ENCODE data around the gene GLS. TPM values are rescaled to one million over a fixed set of nuclear protein-coding genes. Genes with fewer than 3 reads are reported as not detected.

GLS gene
- total and polyA plus RNA-seq, 2 of the 13 experiments (the other 11 are each of a cell fraction or from before 2014, with no cell fraction given): 78.6 to 183 TPM

DNA sequence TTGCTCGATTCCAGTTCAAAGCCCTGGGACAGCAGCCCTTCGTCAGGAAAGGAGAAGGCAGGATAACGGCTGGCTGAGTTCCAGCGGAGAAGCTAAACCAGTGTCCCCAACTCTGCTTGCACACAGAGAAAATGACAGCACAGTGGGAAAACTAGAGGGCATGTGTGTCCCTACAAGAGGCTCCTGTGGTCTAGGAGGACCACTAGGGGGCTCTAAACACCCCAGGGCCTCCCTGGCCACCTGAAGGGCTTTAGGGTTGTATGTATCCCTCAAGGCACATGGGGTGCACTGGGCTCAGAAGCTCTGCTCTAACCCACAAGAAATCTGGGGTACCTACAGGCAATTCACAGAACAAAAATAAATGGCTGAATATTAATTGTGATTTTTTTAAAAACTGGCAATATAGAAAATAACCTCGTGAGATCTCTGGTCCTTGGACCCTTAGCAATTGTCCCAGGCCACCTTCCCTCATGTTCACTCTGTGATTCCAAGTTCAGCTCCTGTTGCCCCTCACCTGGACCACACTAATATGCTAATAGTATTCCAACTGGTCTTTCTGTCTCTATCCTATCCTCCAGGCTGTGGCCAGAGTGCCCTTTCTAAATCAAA lies 115.8 kb downstream of the GLS start:
- no peak overlapping the region for H3K4me3 ChIP-seq (replicated peaks in 1 of 3; ENCODE audit: insufficient read depth in 1 of 3, low read depth in 2 of 3, low read length in 3 of 3)
- ChIA-PET CTCF (ENCODE audit: low intra/inter-chr PET ratio, low total read pairs) (interaction anchor here (1.6 to 2.5 kb wide), 3 partner anchors 34 to 215 kb away, joined by 4 to 21 read pairs (median 6); no protein-coding TSS in a partner anchor), POLR2A (no interaction called here)
- H3K27ac ChIP-seq (ENCODE audit: extremely low read length, insufficient read depth, low read length): no peak overlapping the region
- no peaks in the 10 kb centered on the region for H3K9me3 ChIP-seq (ENCODE audit: low read length)
- intact Hi-C loops (cut with micrococcal nuclease; ENCODE audit: unreplicated experiment) (loop anchor here (1.0 kb wide), 2 partner anchors 34 to 215 kb away; no protein-coding TSS in a partner anchor), in situ Hi-C loops (cut with HindIII; ENCODE audit: extremely low pct_ligation_motif_present, low pct_unique_long_range_greater_than_20kb) (no loop called here)
- H3K9ac ChIP-seq (ENCODE audit: insufficient read depth, low read depth, low read length): no peak overlapping the region
- no peaks in the 10 kb centered on the region for H3K4me1 ChIP-seq (ENCODE audit: insufficient read depth, low read length)
- ATAC-seq: peak; percentile 100
- peak; percentile 70 for DNase-seq (ENCODE audit: low spot score)
- no TSS peak for BruUV-seq (replicated peaks)
- H3K36me3 ChIP-seq (replicated peaks in 1 of 2; ENCODE audit: control insufficient read depth in 1 of 2, insufficient read depth in 2 of 2, low read length in 2 of 2): peaks cover 34 to 87% of the 10 kb centered on the region in 2 experiments
- no peak overlapping the region for H2AFZ ChIP-seq (ENCODE audit: low read length)
- no peaks in the 10 kb centered on the region for H3K79me2 ChIP-seq (ENCODE audit: insufficient read depth, low read length)
- H3K27me3 ChIP-seq (ENCODE audit: control insufficient read depth in 1 of 2, insufficient read depth in 2 of 2, low read length in 2 of 2): no peaks in the 10 kb centered on the region
- FAIRE-seq: peak; percentile 63
- 94% methylated on average over 5 of the region's 5 CpGs for whole genome bisulfite sequencing (ENCODE audit: low lambda C conversion rate)
- no peak for TF ChIP-seq ZSCAN12 (CRISPR knock-in tag; IDR thresholded peaks at IDR 0.05)
- 0 out of 2 replicates have a peak, but pooled peaks have one; percentile 20 for TF ChIP-seq SP4 (CRISPR knock-in tag; IDR thresholded peaks at IDR 0.05)
- TF ChIP-seq STAG1 (CRISPR knock-in tag; IDR thresholded peaks at IDR 0.05): peak; percentile 70
- peak; percentile 39; the same call in 1 of the 2 replicates for TF ChIP-seq IRF2 (CRISPR knock-in tag; IDR thresholded peaks at IDR 0.05)
- TF ChIP-seq, protein P1, sequence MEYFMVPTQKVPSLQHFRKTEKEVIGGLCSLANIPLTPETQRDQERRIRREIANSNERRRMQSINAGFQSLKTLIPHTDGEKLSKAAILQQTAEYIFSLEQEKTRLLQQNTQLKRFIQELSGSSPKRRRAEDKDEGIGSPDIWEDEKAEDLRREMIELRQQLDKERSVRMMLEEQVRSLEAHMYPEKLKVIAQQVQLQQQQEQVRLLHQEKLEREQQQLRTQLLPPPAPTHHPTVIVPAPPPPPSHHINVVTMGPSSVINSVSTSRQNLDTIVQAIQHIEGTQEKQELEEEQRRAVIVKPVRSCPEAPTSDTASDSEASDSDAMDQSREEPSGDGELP (IDR thresholded peaks at IDR 0.05; ENCODE audit: borderline replicate concordance, low read depth): no peak
- 0 out of 2 replicates have a peak, but pooled peaks have one; percentile 24 for TF ChIP-seq HNF1B (CRISPR knock-in tag; IDR thresholded peaks at IDR 0.05)
- TF ChIP-seq RAD21 (CRISPR knock-in tag; IDR thresholded peaks at IDR 0.05): peak; percentile 72
- TF ChIP-seq, protein P2, sequence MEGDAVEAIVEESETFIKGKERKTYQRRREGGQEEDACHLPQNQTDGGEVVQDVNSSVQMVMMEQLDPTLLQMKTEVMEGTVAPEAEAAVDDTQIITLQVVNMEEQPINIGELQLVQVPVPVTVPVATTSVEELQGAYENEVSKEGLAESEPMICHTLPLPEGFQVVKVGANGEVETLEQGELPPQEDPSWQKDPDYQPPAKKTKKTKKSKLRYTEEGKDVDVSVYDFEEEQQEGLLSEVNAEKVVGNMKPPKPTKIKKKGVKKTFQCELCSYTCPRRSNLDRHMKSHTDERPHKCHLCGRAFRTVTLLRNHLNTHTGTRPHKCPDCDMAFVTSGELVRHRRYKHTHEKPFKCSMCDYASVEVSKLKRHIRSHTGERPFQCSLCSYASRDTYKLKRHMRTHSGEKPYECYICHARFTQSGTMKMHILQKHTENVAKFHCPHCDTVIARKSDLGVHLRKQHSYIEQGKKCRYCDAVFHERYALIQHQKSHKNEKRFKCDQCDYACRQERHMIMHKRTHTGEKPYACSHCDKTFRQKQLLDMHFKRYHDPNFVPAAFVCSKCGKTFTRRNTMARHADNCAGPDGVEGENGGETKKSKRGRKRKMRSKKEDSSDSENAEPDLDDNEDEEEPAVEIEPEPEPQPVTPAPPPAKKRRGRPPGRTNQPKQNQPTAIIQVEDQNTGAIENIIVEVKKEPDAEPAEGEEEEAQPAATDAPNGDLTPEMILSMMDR (CRISPR knock-in tag; IDR thresholded peaks at IDR 0.05): peak; percentile 77
- TF ChIP-seq ZNF501 (CRISPR knock-in tag; IDR thresholded peaks at IDR 0.05): 0 out of 2 replicates have a peak, but pooled peaks have one; percentile 39
- TF ChIP-seq FOSL2 (CRISPR knock-in tag; IDR thresholded peaks at IDR 0.05): 0 out of 2 replicates have a peak, but pooled peaks have one; percentile 13
- TF ChIP-seq MEF2D (CRISPR knock-in tag; IDR thresholded peaks at IDR 0.05): 0 out of 2 replicates have a peak, but pooled peaks have one; percentile 37
- TF ChIP-seq XRCC5 (optimal IDR thresholded peaks at IDR 0.05; ENCODE audit: low read length): peak; percentile 95
- 0 out of 2 replicates have a peak, but pooled peaks have one; percentile 14 for TF ChIP-seq BCL6 (CRISPR knock-in tag; IDR thresholded peaks at IDR 0.05)
- no peak for TF ChIP-seq ZNF777 (CRISPR knock-in tag; IDR thresholded peaks at IDR 0.05)
- TF ChIP-seq SMC3 (IDR thresholded peaks at IDR 0.05; ENCODE audit: low read length): peak; percentile 81; the same call in 1 of the 2 replicates
- TF ChIP-seq RBM22 (optimal IDR thresholded peaks at IDR 0.05; ENCODE audit: low read length): peak; percentile 45
- TF ChIP-seq, protein P3, sequence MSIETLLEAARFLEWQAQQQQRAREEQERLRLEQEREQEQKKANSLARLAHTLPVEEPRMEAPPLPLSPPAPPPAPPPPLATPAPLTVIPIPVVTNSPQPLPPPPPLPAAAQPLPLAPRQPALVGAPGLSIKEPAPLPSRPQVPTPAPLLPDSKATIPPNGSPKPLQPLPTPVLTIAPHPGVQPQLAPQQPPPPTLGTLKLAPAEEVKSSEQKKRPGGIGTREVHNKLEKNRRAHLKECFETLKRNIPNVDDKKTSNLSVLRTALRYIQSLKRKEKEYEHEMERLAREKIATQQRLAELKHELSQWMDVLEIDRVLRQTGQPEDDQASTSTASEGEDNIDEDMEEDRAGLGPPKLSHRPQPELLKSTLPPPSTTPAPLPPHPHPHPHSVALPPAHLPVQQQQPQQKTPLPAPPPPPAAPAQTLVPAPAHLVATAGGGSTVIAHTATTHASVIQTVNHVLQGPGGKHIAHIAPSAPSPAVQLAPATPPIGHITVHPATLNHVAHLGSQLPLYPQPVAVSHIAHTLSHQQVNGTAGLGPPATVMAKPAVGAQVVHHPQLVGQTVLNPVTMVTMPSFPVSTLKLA (IDR thresholded peaks at IDR 0.05): no peak
- H3K4me2 ChIP-seq (ENCODE audit: low read depth, low read length): no peak overlapping the region
- no peaks in the 10 kb centered on the region; the same call in 1 of the 2 replicates for H4K20me1 ChIP-seq (ENCODE audit: insufficient read depth, low read length)

All from HepG2 (cell line).